HG03103 (cell line): ENCODE results near the gene MKS1.

Experiments
- ATAC-seq: cut with Tn5 transposase; IDR thresholded peaks from one replicate; pipeline ENCODE4 v1.9.1; 2021; ENCODE audit warnings: low read depth; ENCODE audit not compliant: unreplicated experiment

MKS1 gene

GRCh38 chr17:58245428-58246103 lies 26.5 kb upstream of the MKS1 start:
- no peak for ATAC-seq

GRCh38 chr17:58244963-58245362 lies 25.9 kb upstream of the MKS1 start:
- no peak for ATAC-seq

GRCh38 chr17:58242171-58242784 lies 23.2 kb upstream of the MKS1 start:
- no peak for ATAC-seq

- ATAC-seq, result no peak
Measured at GRCh38 chr17:58239987-58240386, 20.9 kb upstream of the MKS1 start.

GRCh38 chr17:58238147-58238634 lies 19.1 kb upstream of the MKS1 start, which contains the start of gene LPO:
TSS of gene LPO (plus strand) at chr17:58238584. CDS start at chr17:58242980, 4,396 bp downstream.
- no peak for ATAC-seq

- no peak for ATAC-seq
Measured at GRCh38 chr17:58236394-58236793, 17.3 kb upstream of the MKS1 start.

GRCh38 chr17:58235821-58236220 lies 16.8 kb upstream of the MKS1 start:
- no peak for ATAC-seq

GRCh38 chr17:58234512-58234911 lies 15.5 kb upstream of the MKS1 start:
- ATAC-seq, result no peak

- peak; percentile 82 for ATAC-seq
Measured at GRCh38 chr17:58233543-58233942, 14.5 kb upstream of the MKS1 start.

- ATAC-seq, result no peak
Measured at GRCh38 chr17:58232707-58233156, 13.7 kb upstream of the MKS1 start.

- ATAC-seq, result no peak
Measured at GRCh38 chr17:58231641-58232040, 12.6 kb upstream of the MKS1 start.

GRCh38 chr17:58229881-58230280 lies 10.8 kb upstream of the MKS1 start:
- no peak for ATAC-seq

- ATAC-seq, result no peak
Measured at GRCh38 chr17:58229384-58229783, 10.3 kb upstream of the MKS1 start.

GRCh38 chr17:58228679-58229078 lies 9.6 kb upstream of the MKS1 start:
- ATAC-seq, result no peak

GRCh38 chr17:58227733-58228132 lies 8.7 kb upstream of the MKS1 start:
- ATAC-seq, result no peak

- no peak for ATAC-seq
Measured at GRCh38 chr17:58224315-58224714, 5.3 kb upstream of the MKS1 start.

- ATAC-seq, result no peak
Measured at GRCh38 chr17:58219789-58220183, 731 bp upstream of the MKS1 start.

GRCh38 chr17:58217766-58218165 lies 1.3 kb downstream of the MKS1 start:
- ATAC-seq, result no peak

GRCh38 chr17:58215685-58216084 lies 3.4 kb downstream of the MKS1 start:
- ATAC-seq, result no peak

GRCh38 chr17:58210922-58211321 lies 8.1 kb downstream of the MKS1 start:
- no peak for ATAC-seq

- no peak for ATAC-seq
Measured at GRCh38 chr17:58208344-58208743, 10.7 kb downstream of the MKS1 start.

- no peak for ATAC-seq
Measured at GRCh38 chr17:58207451-58207850, 11.6 kb downstream of the MKS1 start.
